Endodermal cell (in vitro differentiated cells): ENCODE measurements around the gene KLK1. TPM values are rescaled to one million over a fixed set of nuclear protein-coding genes. Genes with fewer than 3 reads are reported as not detected.

Source experiments
- DNase-seq: peaks from one replicate; pipeline ENCODE4 v3.0.0-alpha.2; 2017
- H3K27ac ChIP-seq: 2 replicates; pipeline ENCODE4 v1.5.1; 2013; ENCODE audit warnings: mild to moderate bottlenecking, low read depth, low read length, moderate library complexity
- H3K27me3 ChIP-seq: 2 replicates; pipeline ENCODE4 v1.6.1; 2013; ENCODE audit warnings: mild to moderate bottlenecking, low read length, moderate library complexity; ENCODE audit not compliant: insufficient read depth, control insufficient read depth, poor library complexity, severe bottlenecking
- H3K36me3 ChIP-seq: 2 replicates; pipeline ENCODE4 v1.7.0; 2013; ENCODE audit warnings: mild to moderate bottlenecking, low read length, moderate library complexity; ENCODE audit not compliant: control insufficient read depth, insufficient read depth
- H3K4me1 ChIP-seq: one replicate; pipeline ENCODE4 v1.7.0; 2013; ENCODE audit warnings: low read length; ENCODE audit not compliant: control insufficient read depth, insufficient read depth
- H3K4me3 ChIP-seq: 2 replicates; pipeline ENCODE4 v1.5.1; 2013; ENCODE audit warnings: mild to moderate bottlenecking, low read length, moderate library complexity
- H3K9ac ChIP-seq: 2 replicates; pipeline ENCODE4 v1.6.1; 2013; ENCODE audit warnings: mild to moderate bottlenecking, low read length, moderate library complexity; ENCODE audit not compliant: poor library complexity, severe bottlenecking; ENCODE audit errors: extremely low read depth
- H3K9me3 ChIP-seq: 2 replicates; pipeline ENCODE4 v1.6.1; 2013; ENCODE audit warnings: mild to moderate bottlenecking, low read length, moderate library complexity; ENCODE audit not compliant: control insufficient read depth
- H3K27ac Mint-ChIP-seq: 2 replicates; pipeline ENCODE4 v1.8.0; 2020; ENCODE audit warnings: mixed read lengths
- H3K27me3 Mint-ChIP-seq: 2 replicates; pipeline ENCODE4 v1.8.0; 2021; ENCODE audit warnings: mild to moderate bottlenecking, mixed read lengths; ENCODE audit not compliant: insufficient read depth
- H3K36me3 Mint-ChIP-seq: 2 replicates; pipeline ENCODE4 v1.8.0; 2020; ENCODE audit warnings: low read depth, mixed read lengths
- H3K4me1 Mint-ChIP-seq: 2 replicates; pipeline ENCODE4 v1.8.0; 2020; ENCODE audit warnings: mixed read lengths
- H3K4me3 Mint-ChIP-seq: 2 replicates; pipeline ENCODE4 v1.8.0; 2020; ENCODE audit warnings: mild to moderate bottlenecking, moderate library complexity, mixed read lengths
- H3K9me3 Mint-ChIP-seq: 2 replicates; pipeline ENCODE4 v1.8.0; 2020; ENCODE audit warnings: mild to moderate bottlenecking, mixed read lengths
- CTCF ChIP-seq: fragments of 200-600 bp; sonication (generic); conservative IDR thresholded peaks from 2 replicates; pipeline ENCODE4 v1.5.0; 2021; ENCODE audit warnings: antibody characterized with exemption, mild to moderate bottlenecking
- WGBS, 2 experiments: methylation state at CpG; one replicate each; pipeline versions ENCODE4 v1.1.5 to v1.1.7; 2013; ENCODE audit warnings: missing lambda C conversion rate in 2 of 2, mixed read lengths in 1 of 2; ENCODE audit not compliant: insufficient coverage in 1 of 2, insufficient read length in 1 of 2; 5-methylcytosine and 5-hydroxymethylcytosine counted together
- total RNA-seq, 2 donors: library from RNA; stranded (reverse); fragmentation: NEBNext Ultra II Directional in 1 of 2; extraction: Animal tissue kit (Norgen Biotek cat#: 25700) in 1 of 2; gene quantifications; 2 replicates in 1 of 2; 3 replicates in 1 of 2; pipeline ENCODE4 v1.2.1, GENCODE V29; 2021

The KLK1 gene
- total RNA-seq, 2 donors from 2014 or later: 0.75 to 0.82 TPM

GRCh38 chr19:50854636-50855410 lies 31.2 kb upstream of the KLK1 start, which contains the start of gene KLK3:
Gene KLK3 (plus strand): TSS chr19:50854915. CDS start chr19:50854956, 41 bp downstream.
- H3K4me1 Mint-ChIP-seq: no peaks in the 10 kb centered on the region
- H3K27me3 Mint-ChIP-seq: peaks cover 79% of the 10 kb centered on the region
- H3K36me3 Mint-ChIP-seq: no peaks in the 10 kb centered on the region
- no peak for TF ChIP-seq CTCF
- Histone ChIP-seq H3K27me3 (no peaks in the 10 kb centered on the region), H3K4me3 (no peak within 1 kb of the TSS), H3K9ac (no peak within 1 kb of the TSS), H3K9me3 (no peaks in the 10 kb centered on the region), H3K27ac (no peak within 1 kb of the TSS), H3K4me1 (no peaks in the 10 kb centered on the region), H3K36me3 (no peaks in the 10 kb centered on the region)
- DNase-seq: no peak
- no peak within 1 kb of the TSS for H3K27ac Mint-ChIP-seq
- H3K9me3 Mint-ChIP-seq: no peaks in the 10 kb centered on the region
- 53 to 77% methylated on average over 2 to 9 of the region's 9 CpGs for WGBS, 2 experiments
- no peak within 1 kb of the TSS for H3K4me3 Mint-ChIP-seq

GRCh38 chr19:50851620-50852019 lies 28.0 kb upstream of the KLK1 start:
- Mint-ChIP-seq H3K27me3 (peaks cover 75% of the 10 kb centered on the region), H3K27ac (no peak overlapping the region), H3K36me3 (no peaks in the 10 kb centered on the region), H3K4me1 (no peaks in the 10 kb centered on the region), H3K4me3 (no peak overlapping the region), H3K9me3 (no peaks in the 10 kb centered on the region)
- Histone ChIP-seq H3K27ac (no peak overlapping the region), H3K9ac (no peak overlapping the region), H3K4me3 (no peak overlapping the region), H3K4me1 (no peaks in the 10 kb centered on the region), H3K36me3 (no peaks in the 10 kb centered on the region), H3K27me3 (no peaks in the 10 kb centered on the region), H3K9me3 (no peaks in the 10 kb centered on the region)
- 67 to 79% methylated on average over 3 to 4 of the region's 4 CpGs for WGBS, 2 experiments
- DNase-seq: no peak
- no peak for TF ChIP-seq CTCF

GRCh38 chr19:50850738-50851137 lies 27.2 kb upstream of the KLK1 start:
- Histone ChIP-seq H3K9me3 (no peaks in the 10 kb centered on the region), H3K36me3 (no peaks in the 10 kb centered on the region), H3K9ac (no peak overlapping the region), H3K27ac (no peak overlapping the region), H3K4me3 (no peak overlapping the region), H3K27me3 (no peaks in the 10 kb centered on the region), H3K4me1 (no peaks in the 10 kb centered on the region)
- 52 to 69% methylated on average over 2 to 3 of the region's 3 CpGs for WGBS, 2 experiments
- H3K36me3 Mint-ChIP-seq: no peaks in the 10 kb centered on the region
- H3K27me3 Mint-ChIP-seq: peaks cover 72% of the 10 kb centered on the region
- H3K27ac Mint-ChIP-seq: no peak overlapping the region
- no peak overlapping the region for H3K4me3 Mint-ChIP-seq
- no peak for DNase-seq
- H3K9me3 Mint-ChIP-seq: no peaks in the 10 kb centered on the region
- no peaks in the 10 kb centered on the region for H3K4me1 Mint-ChIP-seq
- no peak for TF ChIP-seq CTCF
